GM19467 (cell line): ENCODE measurements around the gene ZNF438.
"Not testable (repeated sequence)": the region's sequence is repeated elsewhere in the genome, so short reads cannot be mapped to it uniquely, and the experiment has no call there.

ENCODE experiments used
- ATAC-seq: cut with Tn5 transposase; IDR thresholded peaks from one replicate; pipeline ENCODE4 v1.9.1; 2021; ENCODE audit warnings: mild to moderate bottlenecking, moderate library complexity; ENCODE audit not compliant: unreplicated experiment

The ZNF438 gene

GRCh38 chr10:31031558-31032257, at the start of gene ZNF438:
Gene ZNF438, minus strand, starts transcription at chr10:31031865. Its CDS starts 154,831 bp downstream, at chr10:30877034.
- ATAC-seq, result peak; percentile 75

GRCh38 chr10:31076610-31076988, 44.9 kb upstream of the ZNF438 start:
- ATAC-seq, result no peak

- ATAC-seq, result no peak
Measured at GRCh38 chr10:31075881-31076609, 44.4 kb upstream of the ZNF438 start.

GRCh38 chr10:31075434-31075833, 43.8 kb upstream of the ZNF438 start:
- ATAC-seq, result no peak

GRCh38 chr10:31074722-31075086, 43.0 kb upstream of the ZNF438 start:
- no peak for ATAC-seq

GRCh38 chr10:31073996-31074721, 42.5 kb upstream of the ZNF438 start:
- no peak for ATAC-seq

GRCh38 chr10:31073211-31073610, 41.5 kb upstream of the ZNF438 start:
- ATAC-seq, result no peak

GRCh38 chr10:31072451-31072850, 40.8 kb upstream of the ZNF438 start:
- ATAC-seq, result no peak

- no peak for ATAC-seq
Measured at GRCh38 chr10:31071232-31072005, 39.8 kb upstream of the ZNF438 start.

GRCh38 chr10:31070691-31071090, 39.0 kb upstream of the ZNF438 start:
- no peak for ATAC-seq

- ATAC-seq, result no peak
Measured at GRCh38 chr10:31070025-31070424, 38.4 kb upstream of the ZNF438 start.

GRCh38 chr10:31069411-31069810, 37.7 kb upstream of the ZNF438 start:
- ATAC-seq, result no peak

- ATAC-seq, result no peak
Measured at GRCh38 chr10:31064348-31064747, 32.7 kb upstream of the ZNF438 start.

GRCh38 chr10:31063841-31064240, 32.2 kb upstream of the ZNF438 start:
- no peak for ATAC-seq

GRCh38 chr10:31062856-31063255, 31.2 kb upstream of the ZNF438 start:
- no peak for ATAC-seq

- ATAC-seq, result no peak
Measured at GRCh38 chr10:31061941-31062340, 30.3 kb upstream of the ZNF438 start.

GRCh38 chr10:31058795-31059703, 27.4 kb upstream of the ZNF438 start:
- no peak for ATAC-seq

- ATAC-seq, result not testable (repeated sequence)
Measured at GRCh38 chr10:31056678-31057077, 25.0 kb upstream of the ZNF438 start.

GRCh38 chr10:31055573-31056251, 24.0 kb upstream of the ZNF438 start:
- no peak for ATAC-seq
